Activated CD4-positive, CD25-positive, alpha-beta regulatory T cell treated with anti-CD3 and anti-CD28 coated beads, Interleukin-2, amount 50 U/mL, for 24 hours (primary cell): Measurements from ENCODE around the gene MB21D2.
"Not testable (repeated sequence)": the region's sequence is repeated elsewhere in the genome, so short reads cannot be mapped to it uniquely, and the experiment has no call there.

Experiments
- ATAC-seq, 2 donors: fragments of 150-1000 bp; cut with Tn5 transposase; one replicate each; pipeline ENCODE4 v1.10.0; 2021; ENCODE audit warnings: mild to moderate bottlenecking in 1 of 2, moderate library complexity in 1 of 2

The MB21D2 gene

GRCh38 chr3:192917404-192918274, at the start of gene MB21D2:
Gene MB21D2 (minus strand): TSS chr3:192917856. CDS start chr3:192917840, 16 bp downstream.
- ATAC-seq: peak; percentile 68 to 72

GRCh38 chr3:192964959-192965719, 47.5 kb upstream of the MB21D2 start:
- ATAC-seq: not testable (repeated sequence)

- ATAC-seq: no peak
Measured at GRCh38 chr3:192959773-192960172, 42.1 kb upstream of the MB21D2 start.

GRCh38 chr3:192958219-192958872, 40.7 kb upstream of the MB21D2 start:
- ATAC-seq: peak in 1 of 2 donors; percentile 43

- ATAC-seq: peak; percentile 30 to 53
Measured at GRCh38 chr3:192957441-192958021, 39.9 kb upstream of the MB21D2 start.

GRCh38 chr3:192953926-192954325, 36.3 kb upstream of the MB21D2 start:
- no peak for ATAC-seq

- ATAC-seq: no peak
Measured at GRCh38 chr3:192947421-192947820, 29.8 kb upstream of the MB21D2 start.

- ATAC-seq: no peak
Measured at GRCh38 chr3:192943393-192943792, 25.7 kb upstream of the MB21D2 start.

GRCh38 chr3:192942625-192943024, 25.0 kb upstream of the MB21D2 start:
- ATAC-seq: no peak

GRCh38 chr3:192940129-192940528, 22.5 kb upstream of the MB21D2 start:
- peak; percentile 38 to 62 for ATAC-seq

- no peak for ATAC-seq
Measured at GRCh38 chr3:192935441-192935840, 17.8 kb upstream of the MB21D2 start.

GRCh38 chr3:192933779-192934460, 16.3 kb upstream of the MB21D2 start:
- ATAC-seq: peak; percentile 44 to 59

- no peak for ATAC-seq
Measured at GRCh38 chr3:192933259-192933658, 15.6 kb upstream of the MB21D2 start.

- ATAC-seq: no peak
Measured at GRCh38 chr3:192931825-192932224, 14.2 kb upstream of the MB21D2 start.

- no peak for ATAC-seq
Measured at GRCh38 chr3:192930577-192930976, 12.9 kb upstream of the MB21D2 start.

GRCh38 chr3:192929755-192930547, 12.3 kb upstream of the MB21D2 start:
- ATAC-seq: no peak

- no peak for ATAC-seq
Measured at GRCh38 chr3:192929146-192929545, 11.5 kb upstream of the MB21D2 start.

- no peak for ATAC-seq
Measured at GRCh38 chr3:192928720-192929119, 11.1 kb upstream of the MB21D2 start.

- ATAC-seq: no peak
Measured at GRCh38 chr3:192928016-192928415, 10.4 kb upstream of the MB21D2 start.

- ATAC-seq: no peak
Measured at GRCh38 chr3:192927016-192927415, 9.4 kb upstream of the MB21D2 start.

GRCh38 chr3:192923731-192924130, 6.1 kb upstream of the MB21D2 start:
- ATAC-seq: no peak
